GM19452 (cell line): ENCODE data around the gene CD248.
"Not testable (repeated sequence)": the region's sequence is repeated elsewhere in the genome, so short reads cannot be mapped to it uniquely, and the experiment has no call there.

Source experiments
- ATAC-seq: cut with Tn5 transposase; IDR thresholded peaks from one replicate; pipeline ENCODE4 v1.9.1; 2021; ENCODE audit not compliant: unreplicated experiment

CD248 gene

DNA sequence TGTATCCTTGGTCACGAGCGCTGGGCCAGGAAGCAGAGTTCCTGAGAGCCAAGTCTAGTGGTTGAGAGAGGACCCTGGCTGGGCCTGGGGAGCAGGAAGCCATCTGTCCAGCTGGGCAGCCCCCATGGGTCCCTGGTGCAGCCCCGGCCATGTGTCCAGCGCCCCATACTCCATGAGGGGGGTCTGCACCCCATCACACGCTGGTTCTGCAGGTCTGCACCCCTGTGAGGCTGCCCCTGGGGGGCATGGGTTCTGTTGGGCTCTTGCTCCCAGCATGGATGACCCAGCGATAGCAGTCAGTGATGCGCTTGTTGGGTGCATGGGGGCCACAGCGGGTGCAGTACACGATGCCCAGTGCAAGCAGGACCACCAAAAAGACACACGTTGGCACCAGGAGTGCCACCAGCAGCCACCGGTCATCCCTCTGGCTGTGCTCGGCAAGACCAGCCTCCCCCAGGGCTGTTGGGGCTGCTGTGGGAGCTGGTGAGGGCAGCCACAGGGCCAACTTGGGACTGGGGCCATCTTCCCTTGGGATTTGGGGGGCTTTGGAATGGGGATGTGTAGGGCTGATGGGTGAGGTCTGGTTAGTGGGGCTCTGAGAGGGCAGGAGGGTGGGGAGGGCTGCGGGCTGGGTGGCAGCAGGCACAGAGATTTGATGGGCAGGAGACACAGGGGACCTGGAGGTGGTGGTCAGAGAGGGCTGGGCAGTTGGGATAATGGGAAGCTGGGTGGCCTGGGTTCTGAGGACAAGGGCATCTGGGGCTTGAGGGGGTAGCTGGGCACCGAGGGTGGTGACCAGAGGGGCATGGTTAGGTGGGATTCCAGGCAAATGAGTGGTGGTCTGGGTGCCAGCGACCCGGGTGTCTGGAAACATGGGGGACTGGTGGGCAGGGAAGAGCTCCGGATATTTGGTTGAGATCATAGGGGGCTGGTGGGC is 2.0 kb downstream of the CD248 start:
- ATAC-seq = no peak

DNA sequence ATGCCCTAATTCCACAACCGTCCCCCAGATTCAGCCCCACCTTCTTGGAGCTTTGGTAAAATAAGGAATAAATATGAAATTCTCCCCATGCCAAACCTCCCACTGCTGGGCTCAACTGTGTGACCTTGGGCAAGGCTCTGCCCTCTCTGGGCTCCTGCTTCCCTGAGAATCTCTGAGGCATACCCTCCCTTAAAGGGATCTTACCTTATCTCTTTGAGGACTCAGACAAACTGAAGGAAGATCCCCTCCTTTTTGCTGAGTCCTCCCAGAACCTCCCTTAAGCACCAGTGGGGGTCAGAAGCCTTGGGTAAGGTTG is 2.7 kb downstream of the CD248 start:
- no peak for ATAC-seq

DNA sequence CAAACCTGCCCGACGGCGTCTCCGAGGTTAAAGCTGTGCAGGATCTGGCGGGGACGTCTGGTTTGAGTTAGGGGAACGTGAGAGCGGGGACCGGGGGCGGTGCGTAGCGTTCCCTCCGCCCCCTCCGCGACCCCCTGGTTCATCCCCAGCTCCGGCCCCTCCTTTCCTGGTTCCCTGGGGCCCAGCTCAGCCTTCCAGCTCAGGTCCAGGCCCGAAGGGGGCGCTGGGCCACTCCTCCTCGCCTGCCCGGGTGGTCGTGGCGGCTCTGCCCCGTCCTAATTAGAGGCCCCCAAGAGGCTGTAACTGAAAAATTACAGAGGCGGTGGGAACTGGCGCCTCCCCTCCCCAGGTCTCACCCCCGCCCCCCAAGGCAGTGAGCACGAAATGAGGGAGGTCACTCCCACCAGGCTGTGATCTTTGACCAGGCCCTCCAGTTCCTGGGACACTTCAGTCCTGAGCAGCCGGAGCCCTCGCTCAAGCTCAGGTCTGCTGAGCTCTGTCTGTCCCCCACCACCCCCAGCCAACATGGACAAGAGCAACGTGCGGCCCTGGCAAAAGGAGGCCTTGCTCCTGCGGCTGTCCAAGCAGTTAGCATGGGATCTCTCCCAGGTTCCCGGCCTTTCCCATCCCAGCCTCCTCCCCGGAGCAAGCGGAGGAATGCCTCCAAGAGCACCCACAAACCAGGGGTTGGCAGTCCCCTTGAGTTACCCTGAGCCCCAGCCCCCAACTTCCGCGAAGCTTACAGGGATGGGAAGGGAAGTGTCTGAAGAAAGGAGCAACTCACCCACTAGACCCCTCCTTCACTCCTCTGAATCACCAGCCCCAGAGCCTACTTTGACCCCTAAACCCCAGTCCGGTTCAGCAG is 3.3 kb downstream of the CD248 start:
- no peak for ATAC-seq

DNA sequence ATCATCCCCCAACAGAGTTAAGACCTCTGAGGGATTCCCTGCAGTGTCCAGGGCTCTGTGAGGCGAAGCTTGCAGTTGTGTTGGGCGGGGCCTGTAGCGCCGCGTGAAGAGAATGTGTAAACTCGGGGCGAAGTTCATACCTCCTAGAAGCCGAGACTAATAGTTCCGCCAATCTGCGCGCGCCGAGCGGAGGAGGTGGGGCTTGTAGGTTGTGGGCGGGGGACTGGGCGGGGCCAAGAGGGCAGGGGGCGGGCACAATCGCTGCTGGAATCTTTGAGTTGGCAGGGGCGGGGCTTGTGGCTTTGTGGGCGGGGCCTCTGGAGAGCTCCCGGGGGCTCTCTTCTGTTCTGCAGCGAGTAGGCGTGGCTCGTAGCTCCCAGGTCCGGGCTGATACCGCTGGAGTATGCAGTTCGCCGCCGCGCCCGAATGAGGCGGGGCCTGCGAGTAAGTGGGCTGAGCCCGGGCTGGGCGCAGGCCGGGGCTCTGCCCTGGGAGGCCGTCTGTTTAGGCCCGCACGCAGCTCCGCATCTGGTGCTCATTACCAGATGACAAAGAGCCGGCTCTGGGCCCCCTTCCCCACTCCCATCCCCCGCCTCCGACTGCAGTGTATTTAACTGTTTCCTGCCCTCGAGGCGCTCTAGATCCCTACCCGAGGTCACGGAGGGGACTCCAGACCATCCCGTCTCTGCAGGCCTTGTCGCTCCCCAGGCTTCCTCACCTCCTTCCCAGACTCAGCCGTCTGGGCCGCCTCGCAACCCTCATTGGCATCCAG is 4.1 kb downstream of the CD248 start:
- peak; percentile 54 for ATAC-seq

DNA sequence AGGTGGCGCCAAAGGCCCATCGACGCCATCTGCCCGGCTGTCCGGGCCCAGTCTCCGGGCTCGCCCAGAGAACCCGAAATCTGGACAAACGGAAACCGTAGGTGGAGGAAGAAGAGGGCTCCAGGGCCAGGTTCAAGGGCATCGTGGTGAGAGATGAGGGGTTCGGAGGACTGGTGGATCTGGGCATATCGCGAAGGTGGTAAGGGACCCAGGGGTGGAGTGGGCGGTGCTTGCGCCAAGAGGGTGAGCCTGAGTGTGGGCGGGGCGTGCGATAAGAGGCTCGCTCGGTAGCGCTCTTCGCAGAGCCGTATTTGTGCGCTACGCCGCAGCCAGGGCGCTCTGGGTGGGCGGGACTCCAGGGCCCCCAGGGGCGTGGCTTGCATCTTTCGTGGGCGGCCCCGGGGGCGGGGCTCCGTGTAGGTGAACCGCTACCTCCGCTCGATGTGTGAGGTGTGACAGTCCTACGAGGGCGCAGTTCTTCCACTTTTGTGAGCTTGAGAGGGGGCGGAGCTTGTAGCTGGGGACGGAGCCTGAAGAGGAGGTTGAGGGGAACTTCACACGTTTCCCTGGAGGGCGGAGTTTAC is 4.8 kb downstream of the CD248 start:
- peak; percentile 60 for ATAC-seq

DNA sequence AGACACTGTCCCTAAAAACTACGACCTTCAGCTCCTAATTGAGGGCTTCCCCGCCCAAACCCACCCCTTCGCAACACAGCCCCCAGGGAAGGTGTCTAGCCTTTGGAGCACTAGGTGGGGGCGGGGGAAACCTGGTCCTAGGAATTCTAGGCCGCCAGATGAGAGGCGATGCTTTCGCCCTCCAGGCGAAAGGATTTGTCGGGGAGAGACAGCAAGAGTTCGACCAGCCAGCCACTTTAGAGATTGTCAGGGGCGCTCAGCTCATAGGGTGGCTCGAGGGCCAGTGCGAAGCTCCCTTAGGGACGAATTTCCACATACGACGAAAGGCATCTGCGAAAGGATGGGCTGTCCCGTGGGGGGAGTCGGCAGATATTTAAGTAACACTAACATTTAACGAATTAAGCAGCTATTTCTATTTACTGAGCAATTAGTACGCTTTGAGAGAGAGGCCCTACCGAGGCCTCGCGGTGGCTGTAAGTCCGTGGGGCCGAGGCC is 5.3 kb downstream of the CD248 start:
- no peak for ATAC-seq

DNA sequence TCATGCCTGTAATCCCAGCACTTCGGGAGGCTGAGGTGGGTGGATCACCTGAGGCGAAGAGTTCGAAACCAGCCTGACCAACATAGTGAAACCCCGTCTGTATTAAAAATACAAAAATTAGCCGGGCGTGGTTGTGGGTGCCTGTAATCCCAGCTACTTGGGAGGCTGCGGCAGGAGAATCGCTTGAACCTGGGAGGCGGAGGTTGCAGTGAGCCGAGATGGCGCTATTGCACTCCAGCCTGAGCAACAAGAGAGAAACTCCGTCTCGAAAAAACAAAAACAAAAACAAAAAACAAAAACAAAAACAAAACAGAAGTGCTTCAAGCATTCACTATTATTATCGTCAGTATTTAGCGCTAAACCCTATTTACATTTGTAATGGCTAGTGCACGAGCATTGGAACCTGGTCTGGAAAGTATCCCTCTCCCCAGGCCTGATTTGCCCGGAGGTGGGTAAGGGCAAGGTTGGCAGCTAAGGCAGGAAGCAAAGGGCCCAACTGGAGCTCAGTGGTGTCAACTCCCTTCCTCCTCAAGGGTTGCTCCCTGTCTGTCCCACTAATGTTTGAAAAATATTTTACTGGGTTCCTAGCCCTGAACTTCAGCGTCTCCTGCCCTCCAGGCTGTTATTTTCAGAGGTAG is 5.9 kb downstream of the CD248 start:
- ATAC-seq = not testable (repeated sequence)

DNA sequence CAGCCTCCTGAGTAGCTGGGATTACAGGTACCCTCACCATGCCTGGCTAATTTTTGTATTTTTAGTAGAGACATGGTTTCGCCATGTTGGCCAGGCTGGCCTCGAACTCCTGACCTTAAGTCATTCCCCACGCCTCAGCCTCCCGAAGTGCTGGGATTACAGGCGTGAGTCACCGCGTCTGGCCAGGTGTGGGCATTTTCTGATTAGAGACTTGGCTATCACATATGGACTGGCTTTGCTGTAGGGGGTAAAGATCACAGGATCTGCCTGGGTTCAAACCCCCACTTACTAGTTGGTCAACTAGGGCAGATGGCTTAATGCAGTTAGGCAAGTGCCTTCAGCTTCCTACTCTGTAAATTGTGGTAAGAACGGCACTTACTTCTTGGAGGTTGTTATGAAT is 6.5 kb downstream of the CD248 start:
- ATAC-seq = no peak

DNA sequence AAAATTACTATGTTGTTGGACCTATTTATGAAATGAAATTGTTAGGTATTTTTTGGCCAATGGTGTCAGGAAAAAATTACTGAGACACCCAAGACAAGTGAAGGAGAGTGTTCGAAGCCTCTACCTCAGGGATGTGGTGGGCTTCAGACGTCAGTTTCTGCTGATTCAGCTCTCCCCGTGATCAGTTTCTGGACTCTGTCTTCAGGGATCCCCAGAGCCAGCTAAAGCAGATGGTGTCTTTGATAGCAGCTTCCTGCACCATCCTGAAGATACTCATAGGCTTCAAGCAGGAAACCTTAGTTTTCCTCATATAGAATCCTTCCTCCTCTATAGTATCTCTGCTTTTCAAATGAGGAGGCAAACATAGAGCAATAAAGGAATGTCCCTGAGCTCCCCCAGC is 7.4 kb downstream of the CD248 start:
- ATAC-seq = no peak

DNA sequence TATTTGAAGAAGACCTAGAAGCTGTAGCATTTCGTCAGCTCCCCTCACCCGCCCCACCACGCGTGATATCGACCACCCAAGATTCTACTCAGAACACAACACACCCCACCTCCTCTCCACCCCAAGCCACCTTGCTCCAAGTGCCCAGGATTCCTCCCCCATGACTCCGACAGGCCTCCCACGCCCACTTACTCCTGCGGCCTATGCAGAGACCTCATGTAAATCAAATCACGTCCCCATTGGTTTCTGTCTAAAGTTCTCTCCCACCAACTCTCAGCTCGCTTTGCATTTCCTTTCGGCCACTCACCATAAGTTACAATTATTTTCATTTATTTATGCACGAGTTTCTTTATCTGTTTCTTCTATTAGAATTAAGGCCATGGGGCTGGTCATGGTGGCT is 14.2 kb downstream of the CD248 start:
- no peak for ATAC-seq

DNA sequence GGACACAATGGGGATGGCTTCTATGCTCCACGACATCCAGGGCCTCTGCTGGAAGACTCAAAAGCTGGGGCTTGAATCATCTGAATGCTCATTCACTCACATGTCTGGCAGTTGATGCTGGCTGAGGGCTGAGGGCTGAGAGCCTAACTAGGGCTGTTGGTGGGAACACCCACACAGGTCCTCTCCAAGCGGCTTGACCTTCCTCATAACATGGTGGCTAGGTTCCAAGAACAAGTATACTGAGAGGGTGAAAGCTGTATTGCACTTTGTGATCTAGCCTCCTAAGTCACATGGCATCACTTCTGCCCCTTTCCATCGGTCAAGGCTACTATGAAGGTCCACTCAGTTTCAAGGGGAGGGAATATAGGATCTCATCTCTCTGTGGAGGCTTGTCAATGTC is 17.7 kb downstream of the CD248 start:
- ATAC-seq = no peak

DNA sequence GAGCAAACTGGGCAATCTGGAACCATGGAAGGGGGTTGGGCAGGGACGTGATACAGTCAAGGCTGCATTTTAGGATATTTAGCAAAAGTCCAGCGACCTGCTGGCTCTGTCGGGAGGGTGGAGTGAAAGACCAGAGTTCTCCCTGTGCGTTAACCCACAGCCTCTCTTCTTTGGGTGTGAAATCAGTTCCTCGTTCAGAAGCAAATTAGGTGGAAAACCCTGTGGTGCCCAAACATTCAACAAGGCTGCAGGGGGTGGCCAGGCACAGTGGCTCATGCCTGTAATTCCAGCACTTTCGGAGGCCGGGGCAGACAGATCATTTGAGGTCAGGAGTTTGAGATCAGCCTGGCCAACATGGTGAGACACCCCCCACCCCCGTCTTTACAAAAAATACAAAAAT is 19.2 kb downstream of the CD248 start:
- no peak for ATAC-seq

DNA sequence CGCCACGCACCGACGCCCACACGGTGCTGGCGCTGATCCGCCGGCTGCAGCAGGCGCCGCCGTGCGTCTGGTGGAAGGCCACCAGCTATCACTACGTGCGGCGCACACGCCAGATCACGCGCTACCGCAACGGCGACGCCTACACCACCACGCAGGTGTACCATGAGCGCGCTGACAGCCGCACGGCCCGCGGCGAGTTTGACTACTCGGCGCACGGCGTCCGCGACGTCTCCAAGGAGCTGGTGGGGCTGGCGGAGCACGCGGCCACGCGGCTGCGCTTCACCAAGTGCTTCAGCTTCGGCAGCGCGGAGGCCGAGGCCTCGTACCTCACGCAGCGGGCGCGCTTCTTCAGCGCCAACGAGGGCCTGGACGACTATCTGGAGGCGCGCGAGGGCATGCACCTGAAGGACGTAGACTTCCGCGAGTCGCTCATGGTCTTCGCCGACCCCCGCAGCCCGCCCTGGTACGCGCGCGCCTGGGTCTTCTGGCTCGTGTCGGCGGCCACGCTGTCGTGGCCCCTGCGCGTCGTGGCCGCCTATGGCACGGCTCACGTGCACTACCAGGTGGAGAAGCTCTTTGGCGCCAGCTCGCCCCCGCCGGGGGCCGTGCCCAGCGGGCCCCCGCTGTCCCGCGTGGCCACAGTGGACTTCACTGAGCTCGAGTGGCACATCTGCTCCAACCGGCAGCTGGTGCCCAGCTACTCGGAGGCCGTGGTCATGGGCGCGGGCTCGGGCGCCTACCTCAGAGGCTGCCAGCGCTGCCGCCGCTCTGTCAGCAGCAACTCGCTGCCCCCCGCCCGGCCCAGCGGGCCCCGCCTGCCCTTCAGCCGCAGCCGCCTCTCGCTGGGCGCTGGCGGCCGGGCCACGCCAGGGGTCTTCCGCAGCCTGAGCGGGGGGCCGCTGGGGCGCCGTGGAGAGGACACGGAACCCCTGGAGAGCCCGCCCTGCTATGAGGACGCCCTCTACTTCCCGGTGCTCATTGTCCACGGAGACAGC is 21.9 kb downstream of the CD248 start:
- ATAC-seq = no peak

DNA sequence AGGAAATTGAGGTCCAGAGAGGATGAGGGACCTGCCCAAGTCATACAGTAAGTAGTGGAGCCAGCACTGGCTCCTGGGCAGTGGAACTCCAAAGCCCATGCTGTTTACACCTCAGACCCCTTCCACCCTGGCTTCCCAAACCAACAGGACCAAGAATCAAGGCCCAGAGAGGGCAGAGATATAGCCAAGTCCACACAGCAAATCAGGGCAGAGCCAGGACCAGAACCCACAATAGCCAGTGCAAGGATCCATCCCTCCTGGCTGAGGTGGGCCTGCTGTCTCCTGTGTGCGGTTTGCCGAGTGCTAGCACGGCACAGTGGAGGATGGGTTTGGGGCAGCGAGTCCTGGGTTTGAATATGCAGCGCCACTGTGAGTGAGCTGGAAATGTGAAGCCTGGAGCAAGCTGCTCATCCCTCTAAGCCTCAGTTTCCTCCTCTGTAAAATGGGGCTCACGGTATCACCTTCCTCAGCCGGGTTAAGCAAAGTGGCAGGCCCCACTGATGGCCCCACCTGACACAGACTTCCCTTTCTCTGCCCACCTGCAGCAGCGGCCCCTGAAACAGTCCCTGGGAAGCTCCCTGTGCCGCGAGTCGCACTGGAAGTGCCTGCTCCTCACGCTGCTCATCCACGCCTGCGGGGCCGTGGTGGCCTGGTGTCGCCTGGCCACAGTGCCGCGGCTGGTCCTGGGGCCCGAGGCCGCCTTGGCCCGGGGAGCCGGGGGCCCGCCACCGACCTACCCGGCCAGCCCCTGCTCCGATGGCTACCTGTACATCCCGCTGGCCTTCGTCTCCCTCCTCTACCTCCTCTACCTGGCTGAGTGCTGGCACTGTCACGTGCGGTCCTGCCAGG is 22.8 kb downstream of the CD248 start:
- no peak for ATAC-seq

DNA sequence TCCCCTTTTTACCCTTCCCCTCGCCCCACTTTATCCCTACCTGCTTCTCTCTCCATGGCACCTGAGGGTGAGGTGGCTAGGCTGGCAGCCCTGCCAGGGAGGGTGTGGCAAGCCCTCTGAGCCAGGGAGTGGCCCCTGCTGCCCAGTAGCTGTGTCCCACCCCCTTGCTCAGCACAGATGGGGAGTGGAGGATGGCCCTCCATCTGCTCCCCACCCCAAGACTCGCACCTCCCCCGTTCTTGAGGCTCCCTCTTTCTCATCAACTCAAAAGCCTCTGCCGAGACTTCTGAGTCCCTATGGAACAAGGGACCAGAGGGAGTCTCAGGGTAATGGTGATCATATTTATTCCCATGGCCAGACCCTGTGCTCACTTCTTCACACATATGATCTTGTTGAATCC is 23.5 kb downstream of the CD248 start:
- ATAC-seq = no peak

DNA sequence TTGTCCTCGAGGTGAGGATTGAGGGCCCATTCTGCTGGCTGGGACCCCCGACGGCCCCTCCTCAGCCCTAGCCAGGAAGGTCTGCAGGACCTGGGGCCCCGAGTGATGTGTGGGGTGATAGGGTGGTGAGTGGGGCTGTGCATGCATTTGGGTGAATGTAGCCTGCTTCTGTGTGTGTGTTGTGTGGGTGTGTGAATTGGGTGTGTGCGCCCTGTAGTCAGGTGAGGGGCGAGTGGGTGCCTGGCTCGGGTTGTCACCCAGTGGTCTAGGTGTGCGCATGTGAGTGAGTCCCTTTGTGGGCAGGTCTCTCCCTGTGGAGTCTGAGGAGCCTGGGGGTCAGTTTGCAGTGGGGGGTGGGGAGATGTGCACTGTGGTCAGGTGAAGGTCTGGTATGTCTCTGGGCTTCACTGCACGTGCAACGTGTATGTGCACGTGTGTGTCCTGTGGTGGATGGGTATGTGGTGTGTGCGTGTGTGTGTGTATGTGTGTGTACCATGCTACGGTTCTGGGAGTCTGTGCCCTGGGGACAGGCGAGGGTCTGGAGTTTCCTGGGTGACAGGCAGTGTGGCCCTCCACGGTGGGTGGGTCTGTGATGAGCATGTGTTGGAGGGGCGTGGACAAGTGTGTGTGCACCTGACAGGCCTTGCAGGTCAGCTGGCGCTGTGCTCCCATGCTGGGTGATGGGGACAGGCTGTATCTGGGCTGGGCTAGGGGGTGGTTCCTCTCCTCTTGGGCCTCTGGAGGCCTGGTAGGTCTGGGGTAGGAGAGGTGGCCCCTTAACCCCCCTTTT is 24.1 kb downstream of the CD248 start:
- ATAC-seq = no peak

DNA sequence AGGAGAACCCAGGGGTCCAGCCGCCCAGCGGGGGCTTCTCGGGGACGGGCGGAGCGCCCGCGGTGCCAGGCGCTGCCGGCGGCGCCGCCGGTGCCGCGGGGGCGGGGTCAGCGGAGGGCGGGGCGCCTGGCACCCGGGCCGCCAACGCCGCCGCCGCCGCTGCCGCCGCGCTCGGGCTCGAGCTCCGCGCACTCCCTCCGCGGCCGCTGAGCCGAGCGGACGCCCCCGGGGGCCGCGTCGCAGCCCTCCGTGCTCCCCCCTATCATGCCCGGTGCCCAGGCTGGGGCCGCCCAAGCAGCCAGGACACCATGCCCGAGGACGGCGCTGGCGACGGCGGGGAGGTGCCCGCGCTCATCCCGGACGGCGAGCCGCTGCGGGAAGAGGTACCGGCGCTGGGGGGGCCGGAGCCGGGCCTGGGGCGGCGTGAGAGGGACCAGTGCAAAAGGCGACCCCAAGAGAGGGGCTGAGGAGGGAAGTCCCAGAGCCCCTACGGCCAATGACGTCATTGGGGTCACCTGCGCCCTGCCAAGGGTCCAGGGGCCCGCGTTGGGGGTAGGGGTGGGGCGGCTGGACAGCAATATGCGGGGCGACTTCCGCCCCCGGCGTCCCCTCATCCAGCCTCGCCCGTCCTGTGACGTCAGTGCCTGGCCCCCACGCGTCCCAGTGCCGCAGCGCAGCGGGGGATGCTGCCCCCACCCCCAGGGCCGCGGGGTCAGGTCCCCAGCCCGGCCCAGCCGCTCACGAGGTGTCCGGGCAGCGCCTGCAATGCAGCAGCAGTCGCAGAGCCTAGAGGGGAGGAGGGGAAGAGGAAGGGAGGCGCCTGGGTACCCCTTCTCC is 24.9 kb downstream of the CD248 start, which contains the start of gene TMEM151A:
TSS of gene TMEM151A (plus strand) at position 189 of the 837 bp plus-strand sequence. CDS start at position 309, 120 bp downstream.
- ATAC-seq = no peak
